GM12872 (cell line): ENCODE results near the gene SUPT20H.
A peak's percentile ranks its signal among the peaks of the same experiment; 100 is the strongest.

ENCODE experiments used
- TF ChIP-seq, protein P1 (sequence below): IDR thresholded peaks from 3 replicates; pipeline ENCODE4 v1.5.1; 2011; ENCODE audit warnings: low read depth, mild to moderate bottlenecking, low read length, moderate library complexity; ENCODE audit not compliant: insufficient read depth

Gene SUPT20H

DNA sequence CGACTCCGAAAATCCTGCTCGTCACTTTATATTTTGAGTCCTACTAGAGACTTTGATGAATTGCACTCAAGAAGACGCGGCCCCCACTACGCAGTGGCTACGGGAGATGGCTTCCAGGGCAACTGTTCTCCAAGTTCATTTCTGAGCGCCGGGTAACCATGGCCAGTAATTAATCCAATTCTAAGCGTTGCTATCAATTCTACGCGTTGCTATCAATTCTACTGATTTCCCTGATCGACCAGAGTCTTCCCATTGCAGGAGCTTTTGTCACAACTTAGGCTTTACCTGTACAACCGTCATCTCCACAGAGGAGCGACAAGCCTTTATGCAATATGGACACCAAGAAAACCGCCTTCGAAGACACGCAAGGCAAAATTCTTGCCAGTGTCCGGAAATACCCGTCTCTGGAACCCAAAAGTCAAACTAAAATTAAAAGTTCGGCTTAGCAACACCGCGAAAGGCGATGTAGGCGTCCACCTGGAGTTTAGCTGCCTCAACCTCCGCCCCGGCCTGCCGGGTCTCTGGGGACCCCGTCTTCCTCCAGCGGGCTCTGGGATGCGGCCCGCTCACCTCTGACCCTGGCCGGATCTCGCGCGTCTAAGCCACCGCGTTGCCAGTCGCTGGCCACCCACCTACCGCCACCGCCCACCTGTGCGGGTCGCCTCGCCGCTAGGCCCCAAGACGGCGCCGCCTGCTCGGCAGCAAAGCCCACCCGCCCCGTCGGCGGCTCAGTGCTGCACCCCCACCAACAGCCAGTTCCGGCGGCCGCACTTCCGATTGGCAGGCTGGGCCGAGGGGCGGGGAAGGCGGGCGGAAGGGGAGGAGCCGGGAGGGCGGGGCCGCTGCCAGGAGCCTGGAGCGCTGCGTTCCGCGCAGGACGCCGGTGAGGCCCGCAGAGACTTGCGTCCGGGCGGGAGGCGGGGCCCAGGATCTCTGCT is at the start of gene SUPT20H:
Gene SUPT20H (minus strand): TSS at position 779 of the 938 bp plus-strand sequence. CDS start 8,198 bp downstream, outside the sequence.
- TF ChIP-seq, protein P1, sequence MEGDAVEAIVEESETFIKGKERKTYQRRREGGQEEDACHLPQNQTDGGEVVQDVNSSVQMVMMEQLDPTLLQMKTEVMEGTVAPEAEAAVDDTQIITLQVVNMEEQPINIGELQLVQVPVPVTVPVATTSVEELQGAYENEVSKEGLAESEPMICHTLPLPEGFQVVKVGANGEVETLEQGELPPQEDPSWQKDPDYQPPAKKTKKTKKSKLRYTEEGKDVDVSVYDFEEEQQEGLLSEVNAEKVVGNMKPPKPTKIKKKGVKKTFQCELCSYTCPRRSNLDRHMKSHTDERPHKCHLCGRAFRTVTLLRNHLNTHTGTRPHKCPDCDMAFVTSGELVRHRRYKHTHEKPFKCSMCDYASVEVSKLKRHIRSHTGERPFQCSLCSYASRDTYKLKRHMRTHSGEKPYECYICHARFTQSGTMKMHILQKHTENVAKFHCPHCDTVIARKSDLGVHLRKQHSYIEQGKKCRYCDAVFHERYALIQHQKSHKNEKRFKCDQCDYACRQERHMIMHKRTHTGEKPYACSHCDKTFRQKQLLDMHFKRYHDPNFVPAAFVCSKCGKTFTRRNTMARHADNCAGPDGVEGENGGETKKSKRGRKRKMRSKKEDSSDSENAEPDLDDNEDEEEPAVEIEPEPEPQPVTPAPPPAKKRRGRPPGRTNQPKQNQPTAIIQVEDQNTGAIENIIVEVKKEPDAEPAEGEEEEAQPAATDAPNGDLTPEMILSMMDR = no peak

DNA sequence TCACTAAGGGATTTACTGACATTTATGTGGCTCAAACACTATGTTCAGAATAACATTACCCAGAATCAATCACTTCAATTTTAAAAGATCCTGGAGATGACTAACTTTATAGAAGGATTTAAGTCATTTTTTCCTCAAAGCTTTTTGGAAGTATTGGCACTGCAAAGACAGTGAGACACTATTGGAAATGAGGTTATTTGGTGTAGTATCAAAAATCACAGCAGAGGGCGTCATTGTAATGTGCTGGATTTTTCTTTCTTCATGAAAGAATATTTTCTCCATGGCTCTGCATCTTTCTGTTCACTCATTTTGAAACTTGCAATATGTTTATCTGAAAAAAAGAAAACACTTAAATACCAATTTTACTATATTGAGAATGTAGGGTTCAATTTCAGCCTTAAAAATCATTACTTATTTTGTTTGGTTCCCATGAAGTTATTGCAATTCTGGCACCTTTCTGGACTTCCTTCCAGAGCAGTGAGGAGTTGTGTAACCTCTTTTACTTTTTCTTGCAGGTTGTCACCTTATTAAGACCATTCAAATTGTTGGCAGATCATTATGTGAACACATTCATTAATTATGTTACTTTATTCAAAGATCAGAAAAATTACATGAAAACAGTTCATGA is 49.7 kb upstream of the SUPT20H start:
- TF ChIP-seq, protein P1 = peak; percentile 45; the same call in 1 of the 3 replicates

DNA sequence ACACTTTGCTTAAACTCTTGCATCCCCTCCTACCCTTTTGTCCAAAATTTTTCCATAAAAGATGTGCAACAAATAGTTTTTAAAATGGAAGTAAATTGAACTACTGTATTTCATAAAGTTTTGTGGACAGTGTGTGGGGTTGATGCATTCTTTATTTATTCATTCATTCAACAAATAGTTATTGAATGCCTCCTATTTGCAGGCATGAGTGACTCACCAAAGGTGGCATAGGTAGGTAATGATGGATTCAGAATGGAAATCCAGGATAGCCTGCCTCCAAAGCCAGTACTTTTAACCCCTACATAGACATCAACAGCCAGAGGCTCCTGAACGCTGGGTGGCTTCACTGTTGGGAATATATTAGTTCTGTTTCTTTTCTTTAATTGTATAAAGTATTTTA is 48.4 kb upstream of the SUPT20H start:
- TF ChIP-seq, protein P1 = no peak

DNA sequence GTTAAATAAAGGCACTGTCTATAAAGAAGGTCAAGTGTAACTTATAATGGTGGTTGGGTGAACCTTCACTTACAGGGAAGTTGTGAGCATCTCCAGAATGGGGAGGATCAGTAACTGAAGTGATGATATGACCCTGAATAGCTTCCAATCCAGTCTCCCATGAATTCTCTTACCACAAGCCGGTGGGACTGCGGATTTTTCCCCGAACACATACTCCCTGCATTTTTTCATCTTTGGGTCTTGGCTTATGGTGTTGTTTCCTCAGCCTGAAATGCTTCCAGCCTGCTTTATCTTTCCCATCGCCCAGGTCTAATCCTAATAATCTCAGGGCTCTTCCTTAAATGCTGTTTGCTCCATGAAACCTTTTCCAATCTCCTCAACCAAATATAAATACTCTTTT is 48.0 kb upstream of the SUPT20H start:
- TF ChIP-seq, protein P1 = no peak

DNA sequence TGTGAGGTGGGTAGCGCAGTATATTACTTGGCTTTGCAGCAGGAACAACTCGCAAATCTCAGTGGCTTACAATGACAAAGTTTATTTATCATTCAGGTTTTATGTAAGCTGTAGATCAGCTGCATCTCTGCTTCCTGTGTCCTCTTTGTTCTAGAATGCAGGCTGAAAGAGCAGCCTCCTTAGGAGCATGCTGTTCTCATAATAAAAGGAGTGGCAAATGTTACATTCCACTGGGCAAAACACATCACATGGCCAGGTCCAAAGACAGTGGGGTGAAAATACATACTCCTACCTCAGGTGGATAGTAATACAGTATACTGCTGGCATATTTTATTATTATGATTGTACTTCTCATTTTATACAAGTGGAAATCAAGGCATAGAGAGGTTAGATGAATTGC is 47.2 kb upstream of the SUPT20H start:
- TF ChIP-seq, protein P1 = no peak

DNA sequence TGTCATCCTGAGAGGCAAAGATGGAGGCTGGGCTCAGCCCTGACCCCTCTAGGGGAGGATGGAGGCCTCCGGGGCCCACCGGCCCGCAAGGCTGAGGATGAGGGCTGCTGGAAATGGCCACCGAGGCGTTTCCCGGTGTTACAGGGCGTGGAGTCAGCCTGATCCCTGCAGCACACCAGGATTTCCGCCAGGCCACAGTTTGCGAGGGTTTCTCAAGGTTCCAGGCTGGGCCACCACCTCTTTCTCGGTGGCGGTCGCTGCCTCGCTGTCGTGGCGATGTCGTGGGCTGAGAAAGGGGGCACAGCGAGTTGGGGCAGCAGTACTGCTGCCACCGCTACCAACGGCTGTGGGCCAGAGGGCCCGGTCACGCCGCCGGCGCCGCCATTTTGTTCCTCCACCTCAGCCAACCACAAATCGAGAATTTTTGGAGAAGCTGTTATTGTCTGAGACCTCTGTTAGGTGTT is 45.8 kb upstream of the SUPT20H start, which contains the start of gene CSNK1A1L:
Gene CSNK1A1L (minus strand): TSS at position 414 of the 464 bp plus-strand sequence. CDS start 408 bp downstream, at position 6.
- TF ChIP-seq, protein P1 = no peak

DNA sequence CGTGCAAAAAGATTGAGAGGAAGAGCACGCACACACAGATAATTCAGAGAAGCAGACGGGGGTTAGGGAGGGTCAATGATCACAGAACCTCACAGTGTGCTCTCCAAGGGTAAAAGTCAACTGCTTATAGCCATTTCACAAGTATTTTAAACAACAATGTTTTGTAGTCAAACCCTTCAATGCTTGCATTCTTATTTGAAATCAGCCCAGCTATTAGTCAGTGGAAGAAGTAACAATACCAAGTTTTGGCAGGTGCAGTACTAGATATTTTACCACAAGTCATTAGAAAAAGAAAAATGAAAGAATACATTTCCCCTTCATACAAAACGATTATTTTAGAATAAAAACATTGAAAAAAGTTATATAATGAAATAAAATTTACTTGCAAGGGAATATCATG is 43.4 kb upstream of the SUPT20H start:
- TF ChIP-seq, protein P1 = no peak
